H1 (cell line): ENCODE results near the gene FAM9C.

ENCODE experiments used
- EP300 ChIP-seq, 2 experiments: IDR thresholded peaks; 1 replicate in 1 of 2; 2 replicates in 1 of 2; pipeline ENCODE4 v1.6.1; 2011 to 2012; ENCODE audit warnings: low read depth in 2 of 2, low read length in 2 of 2, mild to moderate bottlenecking in 2 of 2, borderline replicate concordance in 1 of 2, inconsistent platforms in 1 of 2, moderate library complexity in 1 of 2
- POLR2A ChIP-seq, 2 experiments: IDR thresholded peaks; 1 replicate in 1 of 2; 2 replicates in 1 of 2; pipeline ENCODE4 v1.6.1; 2011; ENCODE audit warnings: low read depth in 2 of 2, low read length in 2 of 2, mild to moderate bottlenecking in 2 of 2; ENCODE audit errors: control extremely low read depth in 1 of 2
- POLR2AphosphoS5 ChIP-seq: IDR thresholded peaks from 2 replicates; pipeline ENCODE4 v1.6.1; 2011; ENCODE audit warnings: low read depth, low read length
- RAD21 ChIP-seq, 2 experiments: IDR thresholded peaks in 1 of 2; conservative IDR thresholded peaks in 1 of 2; 2 replicates each; pipeline ENCODE4 v1.6.1; 2011; ENCODE audit warnings: low read depth in 2 of 2, low read length in 2 of 2, improper control_type of control experiment in 1 of 2, inconsistent platforms in 1 of 2, mild to moderate bottlenecking in 1 of 2, moderate library complexity in 1 of 2
- TCF12 ChIP-seq: IDR thresholded peaks from 2 replicates; pipeline ENCODE4 v1.6.1; 2011; ENCODE audit warnings: low read depth, mild to moderate bottlenecking, low read length
- ZNF274 ChIP-seq: IDR thresholded peaks from 2 replicates; pipeline ENCODE4 v1.7.0; 2012; ENCODE audit warnings: low read length, borderline replicate concordance; ENCODE audit errors: extremely low read depth

DNA sequence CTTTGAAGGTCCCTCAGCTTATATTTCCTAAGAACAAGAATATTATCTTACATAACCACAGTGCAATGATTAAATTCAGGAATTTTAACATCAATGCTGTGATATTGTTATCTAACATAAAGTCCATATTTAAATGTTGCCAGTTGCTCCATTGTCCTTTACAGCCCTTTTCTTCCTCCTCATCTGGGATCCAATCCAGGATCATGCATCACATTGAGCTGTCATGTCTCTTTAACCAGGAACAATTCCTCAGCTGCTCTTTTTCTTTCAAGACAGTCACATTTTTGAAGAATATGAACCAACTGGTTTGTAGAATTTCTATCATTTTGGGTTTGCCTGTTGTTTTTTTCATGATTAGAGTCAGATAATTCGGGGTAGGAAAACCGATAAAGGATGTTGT, 57.5 kb downstream of the FAM9C start:
- TF ChIP-seq ZNF274 (no peak), POLR2A (IDR thresholded peaks at IDR 0.05; ENCODE audit: control extremely low read depth in 1 of 2, low read depth in 2 of 2, low read length in 2 of 2) (no peak), POLR2AphosphoS5 (no peak), EP300 (IDR thresholded peaks at IDR 0.05; ENCODE audit: borderline replicate concordance in 1 of 2, low read depth in 2 of 2, low read length in 2 of 2) (no peak), RAD21 (IDR thresholded peaks at IDR 0.05 in 1 of 2, conservative IDR thresholded peaks at IDR 0.05 in 1 of 2; ENCODE audit: low read depth in 2 of 2, low read length in 2 of 2) (no peak), TCF12 (no peak)
